Measurements from ENCODE around the gene PGBD5.

The PGBD5 gene

GRCh38 chr1:230342699-230343098 lies 83.4 kb downstream of the PGBD5 start:
- TF ChIP-seq CTCF (IDR thresholded peaks at IDR 0.05; ENCODE audit: insufficient read depth, missing control alignments), result no peak
- DNase-seq (ENCODE audit: insufficient read length, low spot score) (no peak), FAIRE-seq (peak; percentile 58)

- no peak for DNase-seq (ENCODE audit: insufficient read length, low spot score)
- TF ChIP-seq CTCF (IDR thresholded peaks at IDR 0.05; ENCODE audit: insufficient read depth, missing control alignments), result no peak
- no peak for FAIRE-seq
Observed at GRCh38 chr1:230342019-230342418, 84.1 kb downstream of the PGBD5 start.

GRCh38 chr1:230341162-230341546 lies 85.0 kb downstream of the PGBD5 start:
- DNase-seq (ENCODE audit: insufficient read length, low spot score) (no peak), FAIRE-seq (no peak)
- no peak for TF ChIP-seq CTCF (IDR thresholded peaks at IDR 0.05; ENCODE audit: insufficient read depth, missing control alignments)

- TF ChIP-seq CTCF (IDR thresholded peaks at IDR 0.05; ENCODE audit: insufficient read depth, missing control alignments), result no peak
- DNase-seq (ENCODE audit: insufficient read length, low spot score), result no peak
- no peak for FAIRE-seq
Observed at GRCh38 chr1:230340526-230341161, 85.5 kb downstream of the PGBD5 start.

- FAIRE-seq (no peak), DNase-seq (ENCODE audit: insufficient read length, low spot score) (no peak)
- TF ChIP-seq CTCF (IDR thresholded peaks at IDR 0.05; ENCODE audit: insufficient read depth, missing control alignments), result no peak
Observed at GRCh38 chr1:230339033-230339432, 87.1 kb downstream of the PGBD5 start.

GRCh38 chr1:230337266-230337665 lies 88.9 kb downstream of the PGBD5 start:
- TF ChIP-seq CTCF (IDR thresholded peaks at IDR 0.05; ENCODE audit: insufficient read depth, missing control alignments), result no peak
- no peak for DNase-seq (ENCODE audit: insufficient read length, low spot score)
- no peak for FAIRE-seq

- DNase-seq (ENCODE audit: insufficient read length, low spot score) (no peak), FAIRE-seq (no peak)
- no peak for TF ChIP-seq CTCF (IDR thresholded peaks at IDR 0.05; ENCODE audit: insufficient read depth, missing control alignments)
Observed at GRCh38 chr1:230335861-230336522, 90.1 kb downstream of the PGBD5 start.
